Trophoblast cell (in vitro differentiated cells and primary cell): Measurements from ENCODE around the gene SLC1A7.

Experiments
- DNase-seq, 2 donors: peaks; one replicate each; pipeline ENCODE4 v3.0.0-alpha.2; 2016
- H2AFZ ChIP-seq: 2 replicates; pipeline ENCODE4 v1.6.1; 2013; ENCODE audit warnings: low read length, moderate library complexity, mild to moderate bottlenecking; ENCODE audit not compliant: insufficient read depth, poor library complexity
- H2AK5ac ChIP-seq: 2 replicates; pipeline ENCODE4 v1.6.1; 2013; ENCODE audit warnings: mild to moderate bottlenecking, low read length
- H2BK120ac ChIP-seq: 2 replicates; pipeline ENCODE4 v1.6.1; 2013; ENCODE audit warnings: low read length, mild to moderate bottlenecking, moderate library complexity; ENCODE audit not compliant: insufficient read depth, poor library complexity
- H2BK12ac ChIP-seq: 2 replicates; pipeline ENCODE4 v1.6.1; 2013; ENCODE audit warnings: mild to moderate bottlenecking, low read length, moderate library complexity
- H2BK5ac ChIP-seq: 2 replicates; pipeline ENCODE4 v1.6.1; 2013; ENCODE audit warnings: low read length, low read depth, moderate library complexity, mild to moderate bottlenecking; ENCODE audit not compliant: poor library complexity
- H3K14ac ChIP-seq: 2 replicates; pipeline ENCODE4 v1.6.1; 2013; ENCODE audit warnings: mild to moderate bottlenecking, low read length
- H3K18ac ChIP-seq: 2 replicates; pipeline ENCODE4 v1.6.1; 2013; ENCODE audit warnings: mild to moderate bottlenecking, low read length
- H3K23ac ChIP-seq: 2 replicates; pipeline ENCODE4 v1.6.1; 2013; ENCODE audit warnings: low read length
- H3K27ac ChIP-seq: 2 replicates; pipeline ENCODE4 v1.5.1; 2013; ENCODE audit warnings: low read depth, mild to moderate bottlenecking, inconsistent platforms, low read length, moderate library complexity
- H3K27me3 ChIP-seq: 2 replicates; pipeline ENCODE4 v1.6.1; 2013; ENCODE audit warnings: inconsistent platforms, mild to moderate bottlenecking, low read length, moderate library complexity; ENCODE audit not compliant: insufficient read depth
- H3K36me3 ChIP-seq, 2 experiments: 1 replicate in 1 of 2; 2 replicates in 1 of 2; pipeline ENCODE4 v1.6.1; 2013; ENCODE audit warnings: low read length in 2 of 2, mild to moderate bottlenecking in 2 of 2, moderate library complexity in 1 of 2; ENCODE audit not compliant: insufficient read depth in 2 of 2, control insufficient read depth in 1 of 2
- H3K4ac ChIP-seq: 2 replicates; pipeline ENCODE4 v1.6.1; 2013; ENCODE audit warnings: low read depth, mild to moderate bottlenecking, low read length, moderate library complexity
- H3K4me1 ChIP-seq, 2 experiments: 1 replicate in 1 of 2; 2 replicates in 1 of 2; pipeline ENCODE4 v1.6.1; 2013; ENCODE audit warnings: low read length in 2 of 2, mild to moderate bottlenecking in 2 of 2, moderate library complexity in 1 of 2; ENCODE audit not compliant: insufficient read depth in 2 of 2, control insufficient read depth in 1 of 2
- H3K4me2 ChIP-seq: 2 replicates; pipeline ENCODE4 v1.6.1; 2013; ENCODE audit warnings: inconsistent platforms, mild to moderate bottlenecking, low read length, moderate library complexity
- H3K4me3 ChIP-seq: 2 replicates; pipeline ENCODE4 v1.5.1; 2013; ENCODE audit warnings: mild to moderate bottlenecking, low read depth, low read length, inconsistent platforms
- H3K79me1 ChIP-seq: one replicate; pipeline ENCODE4 v1.6.1; 2013; ENCODE audit warnings: low read length
- H3K79me2 ChIP-seq: 2 replicates; pipeline ENCODE4 v1.6.1; 2013; ENCODE audit warnings: low read length, mild to moderate bottlenecking; ENCODE audit not compliant: control insufficient read depth, insufficient read depth, poor library complexity
- H3K9ac ChIP-seq: 2 replicates; pipeline ENCODE4 v1.6.1; 2013; ENCODE audit warnings: mild to moderate bottlenecking, low read length
- H3K9me3 ChIP-seq: 2 replicates; pipeline ENCODE4 v1.6.1; 2013; ENCODE audit warnings: low read depth, mild to moderate bottlenecking, control low read depth, inconsistent platforms, low read length; ENCODE audit not compliant: insufficient read depth
- H4K12ac ChIP-seq: 2 replicates; pipeline ENCODE4 v1.6.1; 2013; ENCODE audit warnings: low read depth, mild to moderate bottlenecking, low read length, moderate library complexity
- H4K8ac ChIP-seq: 2 replicates; pipeline ENCODE4 v1.6.1; 2013; ENCODE audit warnings: low read depth, mild to moderate bottlenecking, low read length, moderate library complexity
- H4K91ac ChIP-seq: one replicate; pipeline ENCODE4 v1.6.1; 2013; ENCODE audit warnings: low read depth, mild to moderate bottlenecking, low read length, moderate library complexity
- WGBS: extraction: QIAGEN DNeasy Blood & Tissue Kit; methylation state at CpG from one replicate; pipeline ENCODE4 v1.1.7; 2013; ENCODE audit warnings: missing lambda C conversion rate; ENCODE audit not compliant: insufficient read length, insufficient coverage; ENCODE audit errors: extremely low coverage; 5-methylcytosine and 5-hydroxymethylcytosine counted together

Gene SLC1A7

GRCh38 chr1:53066891-53067738 lies 75.3 kb downstream of the SLC1A7 start:
- H3K4me3 ChIP-seq: no peak overlapping the region
- H3K9ac ChIP-seq: no peak overlapping the region
- no peak overlapping the region for H2BK5ac ChIP-seq
- no peaks in the 10 kb centered on the region for H3K79me2 ChIP-seq
- no peak for DNase-seq
- no peak overlapping the region for H4K8ac ChIP-seq
- no peak overlapping the region for H3K4ac ChIP-seq
- WGBS: no CpG with 5 or more reads among the region's 13 CpGs
- no peak overlapping the region for H2BK12ac ChIP-seq
- H2AFZ ChIP-seq: no peak overlapping the region
- H2BK120ac ChIP-seq: no peak overlapping the region
- H3K14ac ChIP-seq: no peak overlapping the region
- H3K4me1 ChIP-seq: peaks cover 7 to 9% of the 10 kb centered on the region in 2 experiments
- no peak overlapping the region for H4K91ac ChIP-seq
- no peak overlapping the region for H3K27ac ChIP-seq
- H2AK5ac ChIP-seq: no peak overlapping the region
- no peak overlapping the region for H4K12ac ChIP-seq
- peaks cover 23% of the 10 kb centered on the region for H3K27me3 ChIP-seq
- H3K9me3 ChIP-seq: peaks cover 2% of the 10 kb centered on the region
- no peaks in the 10 kb centered on the region for H3K36me3 ChIP-seq
- H3K79me1 ChIP-seq: no peaks in the 10 kb centered on the region
- no peak overlapping the region for H3K23ac ChIP-seq
- H3K4me2 ChIP-seq: no peak overlapping the region
- no peak overlapping the region for H3K18ac ChIP-seq

- WGBS: no CpG with 5 or more reads among the region's 6 CpGs
- no peak overlapping the region for H3K23ac ChIP-seq
- no peak overlapping the region for H4K91ac ChIP-seq
- DNase-seq: no peak
- H4K8ac ChIP-seq: no peak overlapping the region
- H3K14ac ChIP-seq: no peak overlapping the region
- no peak overlapping the region for H3K4me3 ChIP-seq
- no peak overlapping the region for H4K12ac ChIP-seq
- H3K4ac ChIP-seq: no peak overlapping the region
- H3K36me3 ChIP-seq: no peaks in the 10 kb centered on the region
- no peak overlapping the region for H3K9ac ChIP-seq
- no peak overlapping the region for H3K4me2 ChIP-seq
- H3K4me1 ChIP-seq: peaks cover 8 to 9% of the 10 kb centered on the region in 2 experiments
- H3K18ac ChIP-seq: no peak overlapping the region
- no peak overlapping the region for H2BK5ac ChIP-seq
- H3K79me1 ChIP-seq: no peaks in the 10 kb centered on the region
- no peak overlapping the region for H2BK120ac ChIP-seq
- H3K27ac ChIP-seq: no peak overlapping the region
- H2AK5ac ChIP-seq: no peak overlapping the region
- H3K9me3 ChIP-seq: peaks cover 3% of the 10 kb centered on the region
- H3K79me2 ChIP-seq: no peaks in the 10 kb centered on the region
- H2AFZ ChIP-seq: no peak overlapping the region
- H2BK12ac ChIP-seq: no peak overlapping the region
- H3K27me3 ChIP-seq: peaks cover 28% of the 10 kb centered on the region
Observed at GRCh38 chr1:53066488-53066887, 76.0 kb downstream of the SLC1A7 start.

- H3K14ac ChIP-seq: no peak overlapping the region
- peaks cover 8 to 9% of the 10 kb centered on the region in 2 experiments for H3K4me1 ChIP-seq
- H3K4me3 ChIP-seq: no peak overlapping the region
- H4K91ac ChIP-seq: no peak overlapping the region
- H3K36me3 ChIP-seq: no peaks in the 10 kb centered on the region
- no peak overlapping the region for H3K4me2 ChIP-seq
- peaks cover 39% of the 10 kb centered on the region for H3K27me3 ChIP-seq
- no peaks in the 10 kb centered on the region for H3K79me1 ChIP-seq
- H3K9me3 ChIP-seq: peaks cover 7% of the 10 kb centered on the region
- H3K79me2 ChIP-seq: no peaks in the 10 kb centered on the region
- H3K18ac ChIP-seq: no peak overlapping the region
- no peak for DNase-seq
- no peak overlapping the region for H3K23ac ChIP-seq
- H2AK5ac ChIP-seq: no peak overlapping the region
- no CpG with 5 or more reads among the region's 7 CpGs for WGBS
- no peak overlapping the region for H2AFZ ChIP-seq
- no peak overlapping the region for H3K9ac ChIP-seq
- no peak overlapping the region for H2BK5ac ChIP-seq
- no peak overlapping the region for H2BK120ac ChIP-seq
- no peak overlapping the region for H3K27ac ChIP-seq
- no peak overlapping the region for H2BK12ac ChIP-seq
- no peak overlapping the region for H3K4ac ChIP-seq
- no peak overlapping the region for H4K12ac ChIP-seq
- no peak overlapping the region for H4K8ac ChIP-seq
Observed at GRCh38 chr1:53065391-53065790, 77.0 kb downstream of the SLC1A7 start.

GRCh38 chr1:53063744-53064515 lies 78.5 kb downstream of the SLC1A7 start:
- H2BK5ac ChIP-seq: no peak overlapping the region
- no peak overlapping the region for H2BK120ac ChIP-seq
- H4K8ac ChIP-seq: no peak overlapping the region
- H3K79me2 ChIP-seq: no peaks in the 10 kb centered on the region
- H3K4me3 ChIP-seq: no peak overlapping the region
- H3K4ac ChIP-seq: no peak overlapping the region
- no peak overlapping the region for H3K14ac ChIP-seq
- no peaks in the 10 kb centered on the region for H3K79me1 ChIP-seq
- H3K27me3 ChIP-seq: peaks cover 47% of the 10 kb centered on the region
- no peak overlapping the region for H3K18ac ChIP-seq
- H3K23ac ChIP-seq: no peak overlapping the region
- no peak overlapping the region for H3K27ac ChIP-seq
- H2AFZ ChIP-seq: no peak overlapping the region
- H4K91ac ChIP-seq: no peak overlapping the region
- no peaks in the 10 kb centered on the region for H3K36me3 ChIP-seq
- no peak overlapping the region for H3K9ac ChIP-seq
- H2BK12ac ChIP-seq: no peak overlapping the region
- WGBS: no CpG with 5 or more reads among the region's 9 CpGs
- no peak overlapping the region for H3K4me2 ChIP-seq
- peaks cover 8 to 9% of the 10 kb centered on the region in 2 experiments for H3K4me1 ChIP-seq
- no peak overlapping the region for H2AK5ac ChIP-seq
- H4K12ac ChIP-seq: no peak overlapping the region
- DNase-seq: no peak
- H3K9me3 ChIP-seq: peaks cover 7% of the 10 kb centered on the region
